K562 (cell line): ENCODE data around the gene NFATC2. TPM values are rescaled to one million over a fixed set of nuclear protein-coding genes. Genes with fewer than 3 reads are reported as not detected.

Source experiments
- ATF3 ChIP-seq, 2 experiments: fragments of 450-650 bp in 1 of 2; sonication (generic) in 1 of 2; formaldehyde crosslinking in 1 of 2; IDR thresholded peaks in 1 of 2; conservative IDR thresholded peaks in 1 of 2; 2 replicates each; pipeline versions ENCODE4 v1.6.1 to v1.8.1; 2016 to 2023; ENCODE audit warnings: mild to moderate bottlenecking in 2 of 2, moderate library complexity in 2 of 2, inconsistent platforms in 1 of 2, missing genetic modification reagents in 1 of 2
- CBX5 ChIP-seq: IDR thresholded peaks from 2 replicates; pipeline ENCODE4 v1.6.1; 2014; ENCODE audit warnings: low read depth, borderline replicate concordance
- CCAR2 ChIP-seq: fragments of 200-400 bp; formaldehyde crosslinking; IDR thresholded peaks from 2 replicates; pipeline ENCODE4 v1.6.1; 2017; ENCODE audit warnings: mild to moderate bottlenecking, low read depth, low read length
- FOXO4 ChIP-seq: fragments of 450-650 bp; formaldehyde crosslinking; IDR thresholded peaks from 2 replicates; pipeline ENCODE4 v1.4.0; 2020; ENCODE audit warnings: mild to moderate bottlenecking, moderate library complexity
- MED1 ChIP-seq: sonication (generic); formaldehyde crosslinking; IDR thresholded peaks from 2 replicates; pipeline ENCODE4 v1.8.1; 2023; ENCODE audit warnings: missing genetic modification reagents, borderline replicate concordance
- NR2F6 ChIP-seq: fragments of 450-650 bp; formaldehyde crosslinking; IDR thresholded peaks from 2 replicates; pipeline ENCODE4 v1.4.0; 2020; ENCODE audit warnings: mild to moderate bottlenecking
- RBM25 ChIP-seq: fragments of 200-400 bp; formaldehyde crosslinking; IDR thresholded peaks from 2 replicates; pipeline ENCODE4 v1.6.1; 2018; ENCODE audit warnings: low read length, low read depth, moderate library complexity; ENCODE audit not compliant: severe bottlenecking
- XRCC5 ChIP-seq: fragments of 200-400 bp; formaldehyde crosslinking; IDR thresholded peaks from 2 replicates; pipeline ENCODE4 v1.6.1; 2017; ENCODE audit warnings: low read depth, mild to moderate bottlenecking, low read length
- ZKSCAN1 ChIP-seq: fragments of 150-350 bp; IDR thresholded peaks from 2 replicates; pipeline ENCODE4 v1.6.1; 2016; ENCODE audit warnings: low read depth, low read length
- polyA plus RNA-seq, 8 experiments: library from polyadenylated mRNA; depleted of rRNA in 4 of 8; stranded (reverse) in 5 of 8; unstranded in 3 of 8; fragments of >200 nt; fragmentation: Nextera tagmentation in 2 of 8; fragmentation: Illumina TruSeq in 1 of 8; extraction: Ambion mirVana in 2 of 8; extraction: Trizol in 1 of 8; gene quantifications; 2 replicates each; pipeline versions ENCODE4 v1.2.1 to v1.2.3, GENCODE V29; 2011 to 2014; ENCODE audit warnings: inconsistent platforms in 1 of 8, missing spikeins in 1 of 8
- total RNA-seq, 7 experiments: library from RNA; depleted of rRNA in 6 of 7; stranded (reverse); fragments of >200 nt in 6 of 7; fragmentation: Illumina TruSeq in 2 of 7; extraction: Trizol in 2 of 7; gene quantifications; 2 replicates each; pipeline versions ENCODE4 v1.2.1 to v1.2.3, GENCODE V29; 2011 to 2021; ENCODE audit warnings: low replicate concordance in 1 of 7
- TF ChIP-seq, protein P1 (sequence below): conservative IDR thresholded peaks from 2 replicates; pipeline ENCODE4 v1.6.1; 2011; ENCODE audit warnings: low read depth, mild to moderate bottlenecking, low read length; ENCODE audit not compliant: control insufficient read depth
- TF ChIP-seq, protein P2 (sequence below): fragments of 450-650 bp; IDR thresholded peaks from 2 replicates; pipeline ENCODE4 v1.6.1; 2016; ENCODE audit warnings: borderline replicate concordance

Gene NFATC2
- total and polyA plus RNA-seq, 9 of the 15 experiments (the other 6 are each of a cell fraction or from before 2014, with no cell fraction given) = 1.9 to 11.2 (median 3.0) TPM

DNA sequence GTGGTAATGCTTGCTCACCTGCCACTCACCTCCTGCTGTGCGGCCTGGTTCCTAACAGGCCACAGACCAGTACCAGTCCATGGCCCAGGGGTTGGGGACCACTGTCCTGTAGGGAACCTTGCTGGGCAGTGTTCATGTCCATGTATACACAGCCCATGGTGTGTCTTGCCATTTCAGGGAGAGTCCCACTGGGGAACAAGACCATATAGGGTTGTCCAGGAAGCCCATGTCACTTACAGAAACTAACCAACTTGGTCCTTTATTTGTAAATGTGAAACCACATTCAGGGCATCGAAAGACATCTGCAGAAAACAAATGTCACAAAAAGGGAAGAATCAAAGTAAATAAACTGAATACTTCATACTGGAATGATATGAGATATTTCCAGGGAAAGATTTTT lies 179.1 kb downstream of the NFATC2 start (continued):
- TF ChIP-seq MED1 (CRISPR knock-in tag) (no peak), CCAR2 (no peak), FOXO4 (CRISPR knock-in tag) (no peak), CBX5 (no peak), ZKSCAN1 (no peak), NR2F6 (CRISPR knock-in tag) (no peak), XRCC5 (no peak), ATF3 (IDR thresholded peaks at IDR 0.05) (no peak), ATF3 (CRISPR knock-in tag; conservative IDR thresholded peaks at IDR 0.05) (no peak), RBM25 (no peak)
- TF ChIP-seq, protein P1, sequence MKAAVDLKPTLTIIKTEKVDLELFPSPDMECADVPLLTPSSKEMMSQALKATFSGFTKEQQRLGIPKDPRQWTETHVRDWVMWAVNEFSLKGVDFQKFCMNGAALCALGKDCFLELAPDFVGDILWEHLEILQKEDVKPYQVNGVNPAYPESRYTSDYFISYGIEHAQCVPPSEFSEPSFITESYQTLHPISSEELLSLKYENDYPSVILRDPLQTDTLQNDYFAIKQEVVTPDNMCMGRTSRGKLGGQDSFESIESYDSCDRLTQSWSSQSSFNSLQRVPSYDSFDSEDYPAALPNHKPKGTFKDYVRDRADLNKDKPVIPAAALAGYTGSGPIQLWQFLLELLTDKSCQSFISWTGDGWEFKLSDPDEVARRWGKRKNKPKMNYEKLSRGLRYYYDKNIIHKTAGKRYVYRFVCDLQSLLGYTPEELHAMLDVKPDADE = no peak
- TF ChIP-seq, protein P2, sequence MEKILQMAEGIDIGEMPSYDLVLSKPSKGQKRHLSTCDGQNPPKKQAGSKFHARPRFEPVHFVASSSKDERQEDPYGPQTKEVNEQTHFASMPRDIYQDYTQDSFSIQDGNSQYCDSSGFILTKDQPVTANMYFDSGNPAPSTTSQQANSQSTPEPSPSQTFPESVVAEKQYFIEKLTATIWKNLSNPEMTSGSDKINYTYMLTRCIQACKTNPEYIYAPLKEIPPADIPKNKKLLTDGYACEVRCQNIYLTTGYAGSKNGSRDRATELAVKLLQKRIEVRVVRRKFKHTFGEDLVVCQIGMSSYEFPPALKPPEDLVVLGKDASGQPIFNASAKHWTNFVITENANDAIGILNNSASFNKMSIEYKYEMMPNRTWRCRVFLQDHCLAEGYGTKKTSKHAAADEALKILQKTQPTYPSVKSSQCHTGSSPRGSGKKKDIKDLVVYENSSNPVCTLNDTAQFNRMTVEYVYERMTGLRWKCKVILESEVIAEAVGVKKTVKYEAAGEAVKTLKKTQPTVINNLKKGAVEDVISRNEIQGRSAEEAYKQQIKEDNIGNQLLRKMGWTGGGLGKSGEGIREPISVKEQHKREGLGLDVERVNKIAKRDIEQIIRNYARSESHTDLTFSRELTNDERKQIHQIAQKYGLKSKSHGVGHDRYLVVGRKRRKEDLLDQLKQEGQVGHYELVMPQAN = no peak
